IPS-11a (cell line): ENCODE measurements around the gene SPATS1.
"Not testable (repeated sequence)": the region's sequence is repeated elsewhere in the genome, so short reads cannot be mapped to it uniquely, and the experiment has no call there.

Source experiments
- H3K4me3 ChIP-seq: one replicate; pipeline ENCODE4 v1.5.1; 2013; ENCODE audit warnings: low read depth, low read length, control low read depth

SPATS1 gene

DNA sequence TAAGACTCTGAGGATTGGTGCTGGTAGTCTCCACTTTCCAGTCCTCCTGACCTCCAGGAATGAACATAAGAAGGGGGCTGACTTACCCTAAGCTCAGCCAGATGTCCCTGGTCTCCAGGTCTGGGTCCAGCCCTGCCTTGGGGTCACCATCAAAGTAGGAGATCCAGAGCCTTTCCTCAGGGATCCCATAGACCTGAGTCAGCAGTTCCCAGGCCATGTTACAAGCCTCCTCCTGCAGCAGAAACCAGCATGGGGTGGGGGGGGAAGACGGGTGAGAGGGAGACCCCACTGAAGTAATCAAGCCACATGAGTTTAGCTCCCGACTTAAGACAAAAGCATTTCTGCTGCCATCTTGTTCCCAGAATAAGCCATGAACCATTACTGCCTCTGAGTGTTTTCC, 31.1 kb upstream of the SPATS1 start:
- no peak overlapping the region for H3K4me3 ChIP-seq

DNA sequence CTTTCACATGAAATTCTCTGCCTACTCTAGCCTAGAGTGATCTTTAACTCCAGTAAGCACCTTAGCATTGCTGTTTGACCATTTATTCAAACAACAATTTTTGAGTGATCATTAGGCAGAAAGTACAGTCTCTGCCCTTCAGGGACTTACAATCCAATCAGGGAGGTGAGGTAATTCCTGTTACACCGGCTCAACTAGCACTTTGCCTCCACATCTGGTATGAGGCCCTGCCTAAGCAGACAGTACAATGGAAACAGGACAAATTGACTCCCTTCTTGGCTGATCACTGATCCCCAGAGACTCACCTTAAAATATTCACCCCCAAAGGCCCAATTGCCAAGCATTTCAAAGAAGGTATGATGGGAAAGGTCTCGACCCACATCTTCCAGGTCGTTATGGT, 30.7 kb upstream of the SPATS1 start:
- peak overlapping the region; percentile 1 for H3K4me3 ChIP-seq

DNA sequence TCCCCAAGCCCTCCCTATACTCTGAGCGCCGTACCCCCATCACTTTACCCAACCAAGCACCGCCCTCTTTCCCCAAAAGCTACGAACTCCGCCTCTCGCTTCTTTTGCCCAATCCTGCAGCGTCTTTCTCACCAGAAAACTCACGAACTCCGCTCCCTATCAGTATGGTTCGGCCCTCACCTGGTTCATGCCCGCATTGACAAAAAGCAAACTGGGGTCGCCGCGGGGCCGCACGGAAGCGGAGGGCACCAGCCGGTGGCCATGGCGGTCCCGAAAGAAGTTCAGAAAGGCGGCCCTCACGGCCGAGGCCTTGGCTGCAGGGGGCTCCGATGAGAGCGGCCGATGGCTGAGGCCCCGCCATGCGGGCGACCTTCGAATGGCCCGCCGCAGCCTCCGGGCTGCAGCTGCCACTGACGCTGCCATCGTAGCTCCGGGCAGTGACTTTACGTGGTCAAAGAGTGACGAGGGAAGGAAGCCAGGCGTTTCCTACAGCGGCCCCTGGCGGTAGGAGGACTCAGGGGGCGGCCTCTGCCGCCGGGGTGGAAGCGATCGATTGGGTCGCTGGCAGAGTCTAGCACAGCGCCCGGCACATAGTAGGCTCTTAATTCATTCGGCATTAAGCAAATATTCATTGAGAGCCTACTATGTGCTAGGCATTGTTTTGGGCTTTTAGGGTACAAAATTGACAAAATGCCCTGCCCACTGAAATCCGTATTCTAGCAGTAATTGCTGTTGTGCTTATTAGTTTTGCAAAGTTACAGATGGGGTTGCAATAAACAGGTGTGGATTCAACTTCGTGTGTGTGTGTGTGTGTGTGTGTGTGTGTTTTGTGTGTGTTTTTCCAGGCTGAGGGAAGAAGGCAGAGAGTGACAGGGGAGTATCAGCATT, 29.3 kb upstream of the SPATS1 start, which contains the start of gene AARS2:
AARS2 (minus strand) TSS at position 447 of the 888 bp plus-strand sequence; CDS start at position 423, 24 bp downstream.
- H3K4me3 ChIP-seq, result peak within 1 kb of the TSS; percentile 81

DNA sequence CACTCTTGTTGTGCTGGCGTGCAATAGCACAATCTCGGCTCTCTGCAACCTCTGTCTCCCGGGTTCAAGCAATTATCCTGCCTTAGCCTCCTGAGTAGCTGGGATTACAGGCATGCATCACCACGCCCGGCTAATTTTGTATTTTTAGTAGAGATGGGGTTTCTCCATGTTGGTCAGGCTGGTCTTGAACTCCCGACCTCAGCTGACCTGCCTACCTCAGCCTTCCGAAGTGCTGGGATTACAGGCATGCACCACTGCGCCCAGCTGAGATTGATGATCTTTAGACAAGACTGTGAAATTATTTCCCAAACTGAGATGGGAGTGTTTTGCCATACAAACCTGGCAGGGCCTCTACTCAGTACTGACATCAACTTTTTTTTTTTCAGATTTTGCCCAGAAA, 27.8 kb upstream of the SPATS1 start:
- H3K4me3 ChIP-seq, result not testable (repeated sequence)

DNA sequence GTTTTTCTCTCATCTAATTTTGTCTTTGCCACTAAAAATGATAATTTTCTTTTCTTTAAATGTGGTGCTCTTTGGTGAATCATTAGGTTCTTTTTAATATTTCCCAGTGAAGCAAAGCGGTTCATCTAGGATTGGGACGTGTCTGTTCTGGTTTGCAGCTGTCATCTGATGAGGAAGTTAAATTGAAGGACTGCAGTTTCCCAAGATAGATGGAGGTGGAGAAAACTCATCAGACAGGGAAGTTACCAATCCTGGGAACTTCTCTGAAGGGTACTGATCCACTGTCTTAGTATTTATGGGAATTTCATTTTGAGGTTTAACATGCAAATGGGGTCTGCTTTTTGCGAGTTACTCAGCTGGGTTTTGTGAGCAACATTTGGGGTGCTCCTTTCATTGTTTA, 26.9 kb upstream of the SPATS1 start:
- H3K4me3 ChIP-seq, result no peak overlapping the region

DNA sequence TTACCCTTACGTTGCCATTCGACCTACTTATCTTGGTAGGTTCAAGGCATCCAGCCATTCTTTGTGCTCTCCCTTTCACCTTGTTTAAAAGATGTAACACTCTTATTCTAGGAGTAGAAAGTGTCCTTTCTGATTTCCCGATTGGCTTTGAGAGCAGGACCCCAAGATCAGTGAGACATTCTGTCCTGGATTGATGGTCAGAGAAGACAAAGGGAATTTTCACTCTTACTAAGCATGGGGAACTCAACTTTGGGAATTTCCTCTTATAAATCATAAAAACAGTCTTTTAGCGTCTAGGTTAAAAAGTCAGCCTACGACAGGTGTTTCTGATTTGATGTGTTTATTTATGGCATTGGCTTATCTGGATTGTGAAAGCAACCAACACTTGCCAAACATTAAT, 26.5 kb upstream of the SPATS1 start:
- no peak overlapping the region for H3K4me3 ChIP-seq

DNA sequence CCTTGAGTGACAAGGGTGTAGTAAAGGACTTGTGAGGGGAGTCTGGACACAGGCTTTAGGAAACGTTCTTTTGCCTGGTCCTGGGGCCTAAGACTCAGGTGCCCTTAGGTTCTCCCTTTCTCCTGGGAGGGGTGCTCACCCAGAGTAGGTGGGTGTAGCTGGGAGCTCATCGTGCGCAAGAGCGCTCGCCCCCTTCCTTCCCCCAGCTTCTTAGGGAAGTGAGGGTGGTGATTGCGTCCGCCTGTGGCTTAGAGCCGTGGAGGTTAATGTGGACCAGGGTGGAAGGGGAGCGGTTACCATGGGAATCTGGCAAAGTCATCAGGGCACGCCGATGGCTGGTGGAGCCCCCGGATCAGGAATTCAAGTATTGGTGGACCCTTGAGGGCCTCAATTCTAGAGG, 26.0 kb upstream of the SPATS1 start:
- no peak overlapping the region for H3K4me3 ChIP-seq

DNA sequence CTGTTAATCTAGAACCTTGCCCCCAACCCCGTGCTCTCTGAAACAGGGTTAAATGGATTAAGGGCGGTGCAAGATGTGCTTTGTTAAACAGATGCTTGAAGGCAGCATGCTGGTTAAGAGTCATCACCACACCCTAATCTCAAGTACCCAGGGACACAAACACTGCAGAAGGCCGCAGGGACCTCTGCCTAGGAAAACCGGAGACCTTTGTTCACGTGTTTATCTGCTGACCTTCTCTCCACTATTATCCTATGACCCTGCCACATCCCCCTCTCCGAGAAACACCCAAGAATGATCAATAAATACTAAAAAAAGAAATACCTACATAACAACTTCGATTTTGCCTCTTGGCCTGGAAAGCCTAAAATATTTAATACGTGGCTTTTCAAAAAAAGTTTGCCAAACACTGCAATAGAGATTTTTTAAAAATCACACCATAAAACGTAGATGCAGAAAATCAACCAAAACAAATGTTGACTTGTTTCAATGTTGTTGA, 25.3 kb upstream of the SPATS1 start:
- H3K4me3 ChIP-seq, result not testable (repeated sequence)

DNA sequence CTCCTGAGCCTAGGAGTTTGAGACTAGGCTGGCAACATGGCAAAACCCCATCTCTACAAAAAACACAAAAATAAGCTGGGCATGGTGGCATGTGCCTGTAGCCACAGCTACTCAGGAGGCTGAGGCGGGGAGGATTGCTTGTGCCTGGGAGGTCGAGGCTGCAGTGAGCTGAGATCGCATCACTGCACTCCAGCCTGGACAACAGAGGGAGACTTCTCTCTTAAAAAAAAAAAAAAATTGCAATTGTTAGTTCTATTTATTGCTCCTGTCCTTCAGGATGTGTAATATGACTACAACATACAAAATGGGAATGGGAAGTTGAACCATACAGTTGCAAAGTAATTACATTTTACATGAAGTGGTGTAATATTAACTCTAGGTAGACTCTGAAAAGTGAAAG, 21.2 kb upstream of the SPATS1 start:
- no peak overlapping the region for H3K4me3 ChIP-seq

DNA sequence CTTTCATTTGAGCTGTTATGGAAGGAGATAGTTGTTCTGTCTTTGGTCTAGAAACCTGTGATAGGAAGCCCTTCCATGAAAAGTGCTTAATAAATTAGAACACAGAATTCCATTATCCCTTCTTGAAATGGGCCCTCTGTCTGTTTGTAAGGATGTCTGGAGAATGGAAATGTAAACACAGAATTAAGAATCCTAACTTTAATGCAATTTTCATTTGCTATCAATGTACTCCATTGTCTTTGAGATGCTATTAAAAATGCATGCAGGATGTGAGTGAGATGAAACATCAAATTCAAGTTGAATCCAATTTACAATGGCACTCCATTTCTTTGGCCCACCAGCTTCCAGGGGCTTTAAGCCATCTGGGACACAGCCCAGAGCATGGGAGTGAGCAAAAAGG, 15.4 kb upstream of the SPATS1 start:
- H3K4me3 ChIP-seq, result no peak overlapping the region

DNA sequence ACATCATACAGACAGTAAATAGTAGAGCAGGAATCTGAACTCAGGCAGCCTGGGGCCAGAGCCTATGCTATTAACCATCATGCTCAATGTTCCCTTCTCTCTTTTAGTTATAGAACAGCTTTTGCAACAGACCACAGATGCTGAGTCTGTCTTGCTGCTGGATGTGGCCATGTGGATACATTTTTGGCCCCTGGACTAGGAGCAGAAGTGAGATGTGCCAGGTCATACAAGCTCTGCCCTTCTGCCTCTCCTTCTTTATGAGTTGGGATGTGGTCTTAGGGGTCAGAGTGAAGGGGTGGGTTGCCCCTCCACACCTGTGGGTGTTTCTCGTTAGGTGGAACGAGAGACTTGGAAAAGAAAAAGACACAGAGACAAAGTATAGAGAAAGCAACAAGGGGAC, 14.7 kb upstream of the SPATS1 start:
- no peak overlapping the region for H3K4me3 ChIP-seq

DNA sequence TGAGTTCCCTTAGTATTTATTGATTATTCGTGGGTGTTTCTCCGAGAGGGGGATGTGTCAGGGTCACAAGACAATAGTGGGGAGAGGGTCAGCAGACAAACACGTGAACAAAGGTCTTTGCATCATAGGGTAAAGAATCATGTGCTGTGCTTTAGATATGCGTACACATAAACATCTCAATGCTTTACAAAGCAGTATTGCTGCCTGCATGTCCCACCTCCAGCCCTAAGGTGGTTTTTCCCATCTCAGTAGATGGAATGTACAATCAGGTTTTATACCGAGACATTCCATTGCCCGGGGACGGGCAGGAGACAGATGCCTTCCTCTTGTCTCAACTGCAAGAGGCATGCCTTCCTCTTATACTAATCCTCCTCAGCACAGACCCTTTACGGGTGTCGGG, 14.2 kb upstream of the SPATS1 start:
- not testable (repeated sequence) for H3K4me3 ChIP-seq

DNA sequence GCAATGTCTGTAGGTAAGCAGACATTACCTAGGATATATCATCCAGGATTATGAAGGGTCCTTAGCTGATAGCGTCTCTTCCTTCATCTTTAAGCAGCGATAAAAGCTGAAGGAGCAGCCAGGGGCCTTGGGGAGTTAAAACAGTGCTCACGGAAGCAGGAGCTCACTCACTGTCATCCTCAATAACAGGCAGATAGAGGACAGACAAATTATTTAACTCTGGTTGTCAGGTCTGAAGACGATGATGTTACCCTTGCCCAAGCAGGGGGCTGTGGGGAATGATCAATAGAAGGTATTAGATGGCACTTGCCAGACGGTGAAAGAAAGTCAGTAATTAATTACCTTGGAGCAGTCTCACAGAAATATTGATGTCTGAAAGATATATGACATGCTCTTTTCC, 12.6 kb upstream of the SPATS1 start:
- H3K4me3 ChIP-seq, result no peak overlapping the region

DNA sequence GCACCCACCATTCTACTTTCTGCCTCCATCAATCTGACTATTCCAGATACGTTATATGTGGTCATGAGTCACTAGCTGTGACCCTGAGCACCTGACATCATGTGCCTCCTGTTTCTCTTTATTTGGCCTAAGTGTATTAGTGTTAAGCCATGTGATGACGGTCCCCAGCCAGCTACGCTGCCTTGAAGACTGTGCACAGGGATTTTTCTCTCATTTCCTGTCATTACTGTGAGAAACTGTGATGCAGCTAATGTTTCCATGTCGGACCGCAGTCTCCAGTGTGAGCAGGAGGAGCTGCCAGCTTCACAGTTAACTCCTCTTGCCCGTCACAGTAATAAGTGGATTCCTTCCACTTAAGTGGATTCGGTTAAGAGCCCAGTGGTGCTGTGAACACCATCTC, 9.9 kb upstream of the SPATS1 start:
- H3K4me3 ChIP-seq, result no peak overlapping the region

DNA sequence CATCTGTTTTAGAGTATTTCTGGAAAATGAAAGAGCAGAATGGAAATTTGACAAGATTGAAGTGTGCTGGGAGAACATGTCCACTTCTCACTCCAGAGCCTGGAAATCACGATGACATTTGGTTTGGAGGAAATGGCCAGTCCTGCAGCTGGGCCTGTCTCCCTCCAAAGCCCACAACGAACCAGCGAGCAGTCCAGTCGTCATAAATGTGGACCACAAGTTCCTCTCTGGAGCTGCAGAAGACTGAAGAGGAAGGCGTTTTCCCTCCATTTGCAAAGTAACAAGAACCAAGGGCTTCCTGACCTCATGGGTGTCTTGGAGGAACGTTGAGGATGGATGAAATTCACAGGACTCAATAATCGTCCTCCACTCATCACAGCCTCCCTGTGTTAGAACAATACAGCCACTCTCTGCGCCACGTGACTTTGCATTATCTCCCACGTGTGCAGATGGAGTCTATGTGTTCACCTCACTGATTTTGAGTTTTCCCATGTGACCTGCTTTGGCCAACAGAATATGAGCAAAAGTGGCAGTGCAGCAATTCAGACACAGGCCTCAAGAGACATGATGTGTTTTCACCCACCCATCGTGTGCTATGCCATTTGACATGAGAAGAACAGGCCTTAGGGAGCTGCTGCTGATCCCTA, 9.1 kb upstream of the SPATS1 start:
- no peak overlapping the region for H3K4me3 ChIP-seq

DNA sequence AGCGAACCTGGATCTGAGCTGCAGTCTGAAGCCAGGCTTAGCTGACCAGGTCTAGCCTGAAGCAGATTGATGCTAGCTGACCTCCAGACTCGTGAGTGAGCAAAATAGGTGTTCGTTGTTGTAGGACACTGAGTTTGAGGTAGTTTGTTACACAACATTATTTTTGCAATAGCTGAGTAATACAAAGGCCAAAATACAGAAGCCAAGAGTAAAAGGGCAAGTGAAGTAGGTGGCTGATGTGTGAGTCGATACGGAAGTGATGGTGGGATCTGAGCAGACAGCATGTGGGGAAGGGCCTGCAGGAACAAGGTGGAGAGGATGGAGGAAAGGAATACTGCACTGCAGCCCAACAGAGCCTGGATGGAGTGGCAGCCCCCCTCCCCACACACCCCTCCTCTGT, 8.5 kb upstream of the SPATS1 start:
- no peak overlapping the region for H3K4me3 ChIP-seq

DNA sequence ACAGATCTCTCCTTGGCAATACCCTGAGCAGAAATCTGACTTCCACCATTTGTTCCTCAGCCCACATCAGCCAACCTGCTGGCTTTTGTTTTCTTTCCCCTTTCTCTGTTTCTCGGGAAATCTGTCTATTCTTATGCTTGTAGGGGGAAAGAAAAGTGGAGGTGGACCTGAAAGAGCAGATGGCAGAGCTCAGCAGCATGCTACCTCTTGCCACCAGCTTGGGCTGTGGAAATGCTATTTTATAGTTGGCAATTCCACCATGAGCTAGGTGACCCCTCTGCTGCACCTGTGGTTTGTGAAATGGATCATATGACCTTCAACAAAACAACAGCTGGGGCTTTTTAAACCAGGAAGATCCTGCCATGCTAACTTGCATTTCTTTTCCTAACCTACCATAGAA, 6.8 kb upstream of the SPATS1 start:
- no peak overlapping the region for H3K4me3 ChIP-seq

DNA sequence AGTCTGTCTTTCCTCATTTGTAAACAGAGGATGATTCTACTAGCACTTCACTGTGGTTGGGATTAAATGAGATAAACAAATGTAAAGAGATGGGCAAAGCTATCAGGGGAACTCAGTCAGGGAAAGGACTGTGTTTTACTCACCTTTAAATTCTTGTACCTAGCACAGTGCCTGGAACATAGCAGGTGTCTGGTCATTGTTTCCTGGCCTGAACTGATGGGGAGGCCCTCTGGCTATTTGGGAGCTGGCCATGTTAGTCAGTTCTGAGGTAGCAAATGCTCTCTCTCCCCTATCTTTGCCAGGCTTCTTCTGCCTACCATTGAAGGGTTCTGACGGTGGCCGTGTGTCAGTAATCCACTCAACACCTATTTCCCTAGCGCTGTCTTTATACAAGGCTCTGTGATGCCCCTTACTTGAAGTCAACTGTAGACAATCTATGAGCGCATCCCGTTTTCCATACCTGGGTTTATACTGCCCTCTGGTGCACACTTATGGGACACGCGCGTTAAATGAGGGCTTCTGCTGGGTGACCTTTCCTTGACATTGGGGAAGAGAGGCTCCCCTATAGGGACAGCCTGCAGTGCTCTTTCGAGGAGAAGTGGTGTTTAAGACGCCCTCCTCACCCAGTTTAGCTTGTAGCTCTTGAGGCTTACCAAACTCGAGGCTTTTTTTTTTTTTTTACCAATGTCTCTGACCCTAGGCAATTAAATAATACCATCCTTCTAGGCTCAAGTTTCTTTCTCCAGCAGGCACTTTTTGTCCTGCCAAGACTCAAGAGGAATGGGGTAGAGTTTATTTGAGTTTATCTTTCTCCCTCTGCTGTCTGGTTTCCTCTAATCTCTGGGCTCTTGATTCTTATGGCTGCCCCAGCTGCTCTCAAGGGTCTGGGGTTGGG, 4.0 kb upstream of the SPATS1 start:
- H3K4me3 ChIP-seq, result no peak overlapping the region

DNA sequence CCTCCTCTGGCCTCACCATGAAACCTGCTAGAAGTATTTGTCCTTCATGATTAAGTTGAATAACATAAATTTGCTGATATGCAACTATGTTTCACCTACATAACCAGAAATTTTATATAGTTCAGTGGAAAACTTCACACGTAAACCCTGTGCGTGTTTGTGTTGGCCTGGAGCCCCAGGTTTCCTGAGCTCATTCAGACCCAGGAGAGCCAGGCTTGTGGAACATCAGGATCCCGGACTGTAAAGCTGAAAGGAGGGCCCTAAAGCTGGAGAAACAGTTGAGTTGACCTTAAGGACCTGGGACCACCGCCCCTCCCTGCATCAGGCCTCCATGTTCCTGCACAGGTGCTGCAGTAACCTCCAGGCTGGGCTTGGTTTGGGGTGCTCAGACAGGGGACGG, 3.1 kb upstream of the SPATS1 start:
- H3K4me3 ChIP-seq, result no peak overlapping the region

DNA sequence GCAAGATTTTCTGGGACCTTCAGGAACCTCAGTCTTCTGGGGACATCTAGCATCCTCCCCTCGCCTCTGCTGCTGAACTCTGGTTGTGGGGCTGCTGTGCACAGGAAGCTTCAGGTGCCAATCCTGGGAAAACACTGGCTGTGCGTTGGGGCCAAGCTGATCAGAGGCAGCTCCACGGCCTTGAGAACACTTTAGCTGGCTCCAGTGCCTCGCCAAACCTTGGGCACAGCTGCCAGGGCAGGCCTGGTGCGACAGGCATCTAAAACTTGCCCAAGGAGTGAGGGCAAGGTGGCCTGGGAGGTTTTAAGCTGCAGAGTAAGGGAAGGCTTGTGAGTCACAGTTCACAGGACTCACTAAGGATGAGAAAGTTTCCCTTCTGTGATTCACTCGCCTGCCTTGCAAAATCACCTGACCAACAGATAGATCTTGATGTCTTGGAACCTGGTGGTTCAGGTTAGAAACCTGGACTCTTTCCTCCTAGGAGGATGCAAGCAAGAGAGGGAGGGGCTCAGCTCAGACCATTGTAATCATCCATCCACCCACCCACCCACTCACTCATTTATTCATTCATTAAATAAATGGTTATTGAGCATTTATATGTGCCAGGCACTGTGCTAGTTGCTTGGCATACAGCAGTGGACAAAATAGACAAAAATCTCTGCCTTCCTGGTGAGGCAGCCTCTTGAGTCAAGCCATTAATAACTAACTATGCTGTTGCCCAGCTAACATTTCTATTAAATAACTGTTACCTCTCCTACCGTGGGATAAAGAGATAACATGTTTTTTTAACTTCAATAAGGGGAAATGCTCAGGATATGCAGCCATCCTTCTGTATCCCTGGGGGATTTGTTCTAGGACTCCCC, 2.5 kb upstream of the SPATS1 start:
- no peak overlapping the region for H3K4me3 ChIP-seq
